IPS-11a (cell line): ENCODE data around the gene ERFL.
"Not testable (repeated sequence)": the region's sequence is repeated elsewhere in the genome, so short reads cannot be mapped to it uniquely, and the experiment has no call there.

Experiments
- H3K4me3 ChIP-seq: one replicate; pipeline ENCODE4 v1.5.1; 2013; ENCODE audit warnings: low read depth, low read length, control low read depth

The ERFL gene

DNA sequence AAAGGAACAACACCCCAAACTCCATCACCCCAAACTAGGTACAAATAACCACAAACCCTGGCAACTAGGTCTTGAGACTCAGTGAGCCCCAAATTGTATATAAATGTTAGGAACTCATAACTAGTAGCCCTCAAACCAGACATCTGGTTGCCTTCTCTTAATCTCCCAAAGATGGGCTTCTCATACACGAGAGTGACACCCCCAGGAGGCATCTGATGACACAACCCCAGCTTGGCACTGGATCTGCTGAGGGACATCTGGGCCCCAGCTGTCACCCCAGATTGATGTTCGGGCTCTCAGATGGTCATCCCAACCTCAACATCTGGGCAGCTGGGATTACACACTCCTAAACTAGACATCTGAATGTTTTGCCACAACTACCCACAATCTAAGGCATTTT lies 16.1 kb upstream of the ERFL start:
- no peak overlapping the region for H3K4me3 ChIP-seq

GRCh38 chr19:41941410-41942202 lies 13.4 kb upstream of the ERFL start:
- no peak overlapping the region for H3K4me3 ChIP-seq

- H3K4me3 ChIP-seq: peak overlapping the region; percentile 47
Measured at GRCh38 chr19:41940731-41941409, 12.6 kb upstream of the ERFL start.

DNA sequence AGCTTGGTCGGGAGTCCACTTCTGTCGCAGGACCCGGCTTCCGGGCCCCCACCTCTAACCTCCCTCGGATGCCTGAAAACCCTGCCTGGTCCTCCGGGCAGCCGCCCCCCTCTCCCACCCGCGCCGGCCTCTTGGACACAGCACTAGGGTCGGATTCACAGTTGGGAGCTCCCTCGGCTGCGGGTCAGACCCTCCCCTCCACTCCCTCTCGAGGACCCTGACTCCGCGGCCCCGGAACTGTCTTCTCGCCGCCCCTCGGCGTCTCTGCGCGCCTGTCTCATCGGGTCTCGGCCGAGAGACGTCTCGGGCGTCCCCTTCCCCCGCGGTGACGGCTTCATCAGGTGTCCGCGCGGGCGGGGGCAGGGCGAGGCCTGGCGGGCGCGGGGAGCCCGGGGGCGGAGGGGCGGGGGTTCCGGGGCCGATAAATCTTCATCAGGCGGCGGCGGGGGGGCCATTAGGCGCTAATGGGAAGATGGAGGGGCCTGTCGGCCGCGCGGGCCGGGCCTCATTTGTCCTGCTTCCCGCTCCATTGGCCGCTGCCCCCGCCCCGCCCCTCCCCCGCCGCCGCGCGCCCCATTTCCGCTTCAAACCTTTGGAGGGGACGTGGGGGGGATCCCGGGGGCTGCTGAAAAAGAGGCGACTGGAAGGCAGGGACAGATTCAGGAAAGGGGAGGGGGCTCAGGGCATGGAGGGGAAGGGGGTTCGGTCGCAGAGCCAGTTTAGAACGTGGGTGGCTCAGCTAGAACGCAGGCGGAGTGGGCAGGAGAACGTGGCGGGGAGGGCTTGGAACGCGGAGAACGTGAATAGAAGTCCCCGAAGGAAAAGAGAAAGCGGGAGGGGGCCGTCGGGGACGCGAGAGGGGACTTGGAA lies 11.8 kb upstream of the ERFL start:
- H3K4me3 ChIP-seq: peak overlapping the region; percentile 47

DNA sequence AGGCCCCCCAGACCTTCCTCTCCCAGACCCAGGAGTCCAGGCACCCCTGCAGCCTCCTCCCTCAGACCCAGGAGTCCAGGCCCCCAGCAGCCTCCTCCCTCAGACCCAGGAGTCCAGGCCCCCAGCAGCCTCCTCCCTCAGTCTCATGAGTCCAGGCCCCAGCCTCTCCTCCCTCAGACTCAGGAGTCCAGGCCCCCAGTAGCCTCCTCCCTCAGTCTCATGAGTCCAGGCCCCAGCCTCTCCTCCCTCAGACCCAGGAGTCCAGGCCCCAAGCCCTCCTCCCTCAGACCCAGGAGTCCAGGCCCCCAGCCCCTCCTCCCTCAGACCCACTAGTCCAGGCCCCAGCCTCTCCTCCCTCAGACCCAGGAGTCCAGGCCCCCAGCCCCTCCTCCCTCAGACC lies 11.0 kb upstream of the ERFL start:
- not testable (repeated sequence) for H3K4me3 ChIP-seq

- no peak overlapping the region for H3K4me3 ChIP-seq
Measured at GRCh38 chr19:41937525-41938468, 9.5 kb upstream of the ERFL start.

DNA sequence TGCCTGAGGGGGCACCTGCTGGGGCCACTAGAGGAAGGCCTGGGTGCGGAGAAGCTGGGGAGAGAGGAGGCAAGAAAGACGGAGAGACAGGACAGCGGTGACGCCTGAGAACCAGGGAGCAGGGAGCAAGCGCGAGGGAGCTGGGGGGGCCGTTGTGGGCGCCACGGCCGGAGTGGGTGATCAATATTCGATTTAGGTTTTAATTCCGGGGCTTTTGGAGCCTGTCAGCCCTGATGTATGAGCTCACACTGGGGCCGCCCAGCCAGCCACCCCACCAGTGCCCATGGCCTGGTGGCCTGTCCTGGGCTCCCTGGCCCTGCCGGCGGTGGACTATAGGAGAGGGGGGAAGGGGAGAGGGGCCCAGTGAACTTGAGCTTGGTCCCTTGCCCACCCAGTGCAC lies 8.7 kb upstream of the ERFL start:
- H3K4me3 ChIP-seq: no peak overlapping the region

DNA sequence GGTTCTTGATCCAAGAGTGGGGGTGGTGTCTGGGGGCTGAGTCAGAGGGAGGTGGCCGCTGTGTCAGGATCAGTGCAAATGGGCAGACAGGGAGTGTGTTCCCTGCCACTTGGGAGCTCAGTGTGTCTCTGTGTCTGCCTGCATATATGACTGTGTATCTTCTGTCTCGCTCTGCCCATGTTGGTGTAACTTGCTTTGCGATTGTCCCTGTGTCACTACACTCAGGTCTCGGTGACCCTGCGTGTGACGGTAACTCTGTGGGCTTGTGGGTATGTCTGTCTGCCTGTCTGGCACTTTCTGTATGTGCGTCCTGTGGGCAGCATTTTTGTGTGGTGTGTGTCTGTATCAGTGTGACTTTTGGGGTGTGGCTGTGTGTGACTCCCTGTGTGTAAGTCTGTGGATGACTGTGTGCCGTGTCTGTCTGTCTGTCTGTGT lies 8.2 kb upstream of the ERFL start:
- no peak overlapping the region for H3K4me3 ChIP-seq

DNA sequence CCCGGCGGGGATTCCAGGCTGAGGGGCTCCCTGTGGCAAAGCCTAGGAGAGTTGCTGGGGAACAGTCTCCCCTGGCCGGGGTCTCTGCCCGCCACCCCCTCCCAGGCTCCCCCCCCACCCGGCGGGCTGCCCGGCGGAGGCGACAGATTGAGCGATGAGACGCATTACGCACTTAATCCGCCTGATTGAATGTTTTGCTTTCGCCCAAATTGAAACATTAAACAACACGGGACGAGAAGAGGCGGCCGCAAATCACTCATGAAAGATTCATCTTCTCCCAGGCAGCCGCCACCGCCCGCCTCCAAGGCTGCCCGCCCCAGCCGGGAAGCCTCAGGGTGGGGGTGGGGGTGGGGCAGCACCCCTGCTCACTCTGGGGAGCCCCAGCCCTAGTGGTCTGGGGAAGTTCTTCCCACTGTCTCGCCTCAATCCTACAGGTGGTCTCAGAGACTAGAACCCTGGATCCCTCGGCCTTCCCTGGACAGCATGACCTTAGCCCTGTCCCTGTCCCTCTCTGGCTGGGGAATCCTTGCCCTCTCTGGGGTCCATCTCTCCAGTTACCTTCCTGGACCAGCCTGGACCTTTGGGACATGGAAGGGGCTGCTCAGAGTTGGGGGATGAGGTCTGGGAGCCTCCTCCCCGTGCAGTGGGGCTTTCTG lies 7.6 kb upstream of the ERFL start:
- no peak overlapping the region for H3K4me3 ChIP-seq

DNA sequence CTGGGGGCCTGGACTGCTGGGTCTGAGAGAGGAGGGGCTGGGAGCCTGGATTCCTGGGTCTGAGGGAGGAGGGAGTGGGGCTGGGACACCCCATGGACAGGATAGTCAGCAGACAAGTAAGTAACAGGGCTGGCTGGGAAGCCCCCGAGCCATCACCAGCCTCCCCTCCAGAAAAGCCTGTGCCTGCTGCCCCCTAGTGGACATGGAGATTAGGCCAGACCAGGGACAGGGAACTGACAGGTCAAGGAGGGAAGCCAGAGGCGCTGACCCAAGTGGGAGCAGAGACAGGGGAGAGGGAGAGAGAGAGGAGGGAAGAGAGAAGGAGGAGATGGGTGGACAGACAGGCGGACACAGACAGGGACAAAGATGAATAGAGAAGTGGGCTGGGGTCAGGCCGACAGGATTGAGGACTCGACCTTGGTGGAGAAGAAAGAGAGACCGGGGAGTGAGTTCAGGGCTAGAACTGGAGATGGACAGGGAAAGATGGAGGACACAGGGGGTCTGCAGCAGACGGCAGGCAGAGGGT lies 6.7 kb upstream of the ERFL start:
- H3K4me3 ChIP-seq: no peak overlapping the region

GRCh38 chr19:41933693-41934426 lies 5.6 kb upstream of the ERFL start:
- H3K4me3 ChIP-seq: no peak overlapping the region

DNA sequence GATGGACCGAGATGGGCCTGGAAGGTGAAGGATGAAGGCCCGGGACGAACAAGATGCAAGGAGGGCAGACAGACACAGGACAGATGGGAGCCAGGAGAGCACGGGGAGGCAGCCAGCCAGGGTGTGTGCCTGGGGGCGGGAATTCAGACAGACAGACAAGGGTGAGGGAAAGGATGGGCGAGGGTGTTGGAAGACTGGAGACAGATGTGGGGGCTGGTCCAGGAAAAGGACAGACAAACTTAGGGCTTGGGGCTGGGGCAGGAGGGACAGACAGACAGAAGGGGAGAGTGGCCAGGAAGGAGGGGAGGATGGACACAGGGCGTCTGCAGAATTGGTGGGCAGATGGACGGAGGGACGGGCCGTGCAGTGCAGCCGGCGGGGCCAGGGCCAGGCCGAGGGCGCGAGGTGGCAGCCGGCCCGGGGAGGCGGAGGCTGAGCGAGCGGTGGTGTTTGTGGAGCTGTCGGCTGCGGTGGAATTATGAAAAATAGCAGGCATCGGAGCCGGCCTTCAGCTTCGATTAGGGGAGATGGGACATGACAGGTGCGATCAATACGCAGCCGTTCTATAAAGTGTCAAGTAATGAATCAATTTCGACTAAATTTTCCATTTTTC lies 4.6 kb upstream of the ERFL start:
- H3K4me3 ChIP-seq: no peak overlapping the region

DNA sequence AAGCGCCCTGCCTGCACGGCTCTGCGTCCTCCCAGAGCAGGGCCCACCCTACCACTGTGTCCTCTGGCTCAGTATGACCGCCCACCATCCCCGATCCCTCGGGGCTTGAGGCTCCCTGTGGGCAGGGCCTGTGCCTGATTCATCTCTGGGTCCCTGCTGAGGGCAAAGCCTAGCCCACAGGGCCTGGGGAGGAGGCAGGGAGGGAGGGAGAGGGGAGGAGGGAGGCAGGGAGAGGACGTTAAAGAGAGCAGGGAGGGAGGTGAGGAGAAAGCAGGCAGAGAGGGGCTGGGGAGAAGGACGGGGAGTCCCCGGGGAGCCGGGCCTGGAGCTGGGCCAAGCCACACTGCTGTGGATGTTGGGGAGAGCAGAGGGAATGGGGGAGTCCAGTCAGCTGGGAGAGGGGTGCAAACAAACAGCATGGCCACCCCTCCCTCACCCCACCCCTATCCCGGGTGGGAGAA lies 4.0 kb upstream of the ERFL start:
- H3K4me3 ChIP-seq: no peak overlapping the region

DNA sequence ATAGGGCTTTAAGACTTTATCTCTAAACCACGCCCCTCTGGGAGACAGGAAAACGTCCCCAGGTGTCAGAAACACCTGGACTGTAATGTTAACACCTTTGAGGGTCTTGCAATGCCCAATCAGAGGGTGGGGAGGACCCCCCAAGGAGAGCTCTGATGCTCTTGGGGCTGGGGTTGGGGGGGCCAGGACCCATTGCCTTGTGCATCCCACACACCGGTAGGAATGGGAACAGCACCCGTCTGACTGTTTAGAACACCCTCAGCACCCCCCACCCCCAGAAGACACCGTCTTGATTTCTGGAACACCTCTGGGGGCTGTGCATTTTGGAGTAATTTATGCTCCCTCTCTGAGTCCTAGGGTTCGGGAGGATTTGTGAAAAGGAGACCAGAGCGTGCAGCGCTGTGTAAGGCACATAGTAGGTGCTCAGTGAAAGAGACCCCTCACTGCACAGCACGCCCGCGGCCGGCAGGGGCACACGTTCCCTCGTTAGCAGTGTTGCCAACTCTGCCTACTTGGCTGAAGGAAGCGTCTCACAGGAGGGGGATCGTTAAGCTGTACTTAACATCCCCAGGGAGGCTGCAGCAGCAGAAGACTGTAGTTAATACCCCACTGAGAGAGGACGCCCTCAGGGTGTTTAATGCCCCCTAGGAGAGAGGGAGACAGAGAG lies 2.8 kb upstream of the ERFL start:
- no peak overlapping the region for H3K4me3 ChIP-seq

GRCh38 chr19:41930322-41930722 lies 2.1 kb upstream of the ERFL start:
- no peak overlapping the region for H3K4me3 ChIP-seq

DNA sequence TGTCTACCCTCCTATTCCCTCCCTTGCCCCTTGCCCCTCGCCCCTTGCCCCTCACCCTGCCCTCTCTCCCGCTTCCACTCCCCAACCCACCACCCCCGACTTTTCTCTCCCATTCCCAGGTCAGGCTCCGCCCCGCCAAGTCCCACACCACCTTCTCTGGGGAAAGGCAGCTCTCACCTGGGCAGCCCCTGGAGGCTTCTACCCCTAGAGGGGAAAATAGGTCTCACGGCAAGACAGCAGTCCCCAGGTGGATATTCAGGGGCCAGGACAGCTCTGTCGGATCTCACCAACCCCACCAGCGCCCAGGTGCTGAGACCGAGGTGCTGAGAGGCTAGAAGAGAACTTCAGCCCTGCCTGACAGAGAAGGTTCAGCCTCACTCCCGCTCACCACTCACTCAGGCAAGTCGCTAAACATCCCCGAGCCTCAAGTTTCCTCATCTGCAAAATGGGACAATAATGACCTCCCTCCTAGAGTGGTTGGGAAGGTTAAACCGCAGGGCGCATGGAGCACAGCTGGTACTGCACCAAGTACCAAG lies 1.4 kb upstream of the ERFL start:
- no peak overlapping the region for H3K4me3 ChIP-seq

DNA sequence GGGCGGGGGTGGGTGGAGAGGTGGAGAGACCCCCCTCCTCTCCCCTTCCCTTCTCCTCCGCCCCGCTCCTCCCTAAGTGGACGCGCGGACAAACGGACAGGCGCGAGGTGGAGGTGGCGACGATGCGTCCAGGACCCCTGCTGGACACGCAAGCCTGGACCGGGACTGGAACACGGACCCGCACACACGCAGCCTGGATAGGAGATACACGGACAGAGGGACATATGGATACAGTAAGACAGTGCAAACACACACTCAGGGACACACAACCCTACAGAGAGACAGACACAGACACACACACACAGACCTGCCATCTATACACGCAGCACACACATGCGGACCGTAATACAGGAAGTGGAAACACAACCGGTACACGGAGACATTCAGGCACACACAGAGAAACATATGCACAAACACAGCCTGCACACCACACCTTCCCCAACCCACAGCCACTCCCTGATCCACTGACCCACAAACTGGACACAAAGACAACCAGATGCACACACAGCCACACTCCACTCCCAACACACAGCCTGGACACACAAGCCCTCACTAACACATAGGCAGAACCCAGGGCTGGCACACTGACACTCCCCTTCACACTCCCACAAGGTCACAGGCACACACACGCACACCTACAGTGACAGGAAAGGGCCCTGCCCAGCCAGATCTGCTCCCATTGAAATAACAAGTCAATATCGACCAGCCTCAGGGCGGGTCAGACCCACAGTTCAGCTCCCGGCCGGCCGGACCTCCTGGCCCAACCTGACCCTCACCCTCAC lies 696 bp upstream of the ERFL start:
- no peak overlapping the region for H3K4me3 ChIP-seq
